ENCODE results near the gene ATP8A1. TPM values are rescaled to one million over a fixed set of nuclear protein-coding genes. Genes with fewer than 3 reads are reported as not detected.

ATP8A1 gene
- total and polyA plus RNA-seq, 12 donors: 3.4 to 27.9 (median 17.5) TPM

DNA sequence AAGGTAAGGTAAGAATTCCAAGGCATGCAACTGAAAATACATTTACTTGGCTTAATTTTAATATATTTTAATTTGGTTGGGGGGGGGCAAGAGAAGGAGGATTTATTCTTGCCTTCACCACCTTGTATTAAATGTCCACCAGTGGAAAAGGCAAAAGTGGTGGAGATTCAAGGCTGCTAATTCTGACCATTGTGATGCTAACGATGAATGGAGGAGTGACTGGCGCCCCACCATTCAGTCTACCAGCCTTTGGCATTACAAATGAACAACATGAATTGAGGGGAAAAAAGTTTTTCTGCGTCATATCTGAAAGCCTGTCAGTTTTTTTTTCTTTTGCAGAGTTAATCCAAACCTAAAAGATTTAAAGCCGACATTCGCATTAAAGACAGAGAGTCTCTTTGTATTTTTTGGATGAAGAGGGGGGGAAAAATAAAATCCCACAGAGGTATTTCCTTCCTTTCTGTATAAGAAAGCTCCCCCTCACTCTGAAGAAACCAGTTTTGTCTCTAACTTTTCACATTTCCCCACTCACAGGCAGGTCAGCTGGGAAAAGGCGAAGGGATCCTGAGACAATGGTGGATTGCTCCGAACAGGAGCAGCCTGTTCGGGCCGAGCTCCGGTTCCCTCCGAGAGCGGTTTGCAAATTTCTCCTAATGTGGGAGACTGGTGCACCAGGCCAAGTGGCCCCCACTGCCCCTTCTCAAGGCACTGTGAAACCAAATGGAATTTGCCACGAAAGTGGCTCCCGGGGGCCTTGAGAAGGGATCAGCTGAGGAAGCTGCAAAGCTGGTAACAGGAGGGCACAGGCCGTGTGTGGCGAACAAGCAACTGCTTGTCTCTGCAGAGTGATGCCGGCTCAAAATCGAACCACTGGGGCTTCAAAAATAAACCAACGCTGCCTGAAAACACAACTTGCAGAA, 231.5 kb downstream of the ATP8A1 start:
- Histone ChIP-seq H3K36me3 (peaks cover 0 to 37% (median 5%) of the 10 kb centered on the region in 9 donors), H3K9me3 (no peaks in the 10 kb centered on the region), H3K27ac (no peak overlapping the region), H3K4me3 (no peak overlapping the region), H3K4me1 (no peaks in the 10 kb centered on the region), H3K27me3 (no peaks in the 10 kb centered on the region)
- TF ChIP-seq CTCF (IDR thresholded peaks at IDR 0.05): no peak
- 83 to 85% methylated on average over 19 of the region's 19 CpGs for WGBS, 2 donors
- no peak for DNase-seq
- ATAC-seq: no peak
- intact Hi-C loops (cut with DNase I): no loop called here

DNA sequence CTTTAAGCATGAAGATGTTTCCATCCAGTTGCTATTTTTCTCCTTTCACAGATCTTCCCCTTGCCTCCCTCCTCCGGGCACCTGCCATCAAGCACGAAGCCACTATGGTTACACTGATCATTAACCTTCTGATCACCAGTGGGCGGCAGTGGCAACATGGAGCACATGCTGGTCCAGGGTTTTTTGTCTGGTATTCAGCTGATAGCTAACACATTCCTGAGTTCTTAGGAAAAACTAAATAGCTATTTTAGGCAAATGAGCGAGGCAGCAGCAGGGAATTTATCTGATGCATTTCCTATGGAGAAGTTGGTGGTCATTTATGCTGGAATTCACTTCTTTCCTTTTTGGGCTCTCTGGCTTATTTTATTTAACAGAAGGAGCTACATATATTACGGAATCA, 236.8 kb downstream of the ATP8A1 start:
- Histone ChIP-seq H3K9me3 (no peaks in the 10 kb centered on the region), H3K27me3 (no peaks in the 10 kb centered on the region), H3K27ac (no peak overlapping the region), H3K36me3 (peaks cover 0 to 56% (median 5%) of the 10 kb centered on the region in 9 donors), H3K4me3 (no peak overlapping the region), H3K4me1 (peaks cover 0 to 7% (median 0%) of the 10 kb centered on the region in 9 donors)
- no peak for TF ChIP-seq CTCF (IDR thresholded peaks at IDR 0.05)
- DNase-seq (no peak), ATAC-seq (no peak)
- intact Hi-C loops (cut with DNase I): no loop called here
- WGBS, 2 donors: 78 to 80% methylated on average over 5 of the region's 5 CpGs

- WGBS, 2 donors: 93 to 94% methylated on average over 3 of the region's 3 CpGs
- Histone ChIP-seq H3K9me3 (no peaks in the 10 kb centered on the region), H3K27me3 (no peaks in the 10 kb centered on the region), H3K4me1 (peaks cover 0 to 12% (median 0%) of the 10 kb centered on the region in 9 donors), H3K4me3 (no peak overlapping the region), H3K36me3 (peaks cover 0 to 56% (median 5%) of the 10 kb centered on the region in 9 donors), H3K27ac (no peak overlapping the region)
- ATAC-seq: no peak
- no peak for TF ChIP-seq CTCF (IDR thresholded peaks at IDR 0.05)
- DNase-seq: no peak
- intact Hi-C loops (cut with DNase I): no loop called here
These were observed 239.4 kb downstream of the ATP8A1 start for GRCh38 chr4:42417550-42417949.

DNA sequence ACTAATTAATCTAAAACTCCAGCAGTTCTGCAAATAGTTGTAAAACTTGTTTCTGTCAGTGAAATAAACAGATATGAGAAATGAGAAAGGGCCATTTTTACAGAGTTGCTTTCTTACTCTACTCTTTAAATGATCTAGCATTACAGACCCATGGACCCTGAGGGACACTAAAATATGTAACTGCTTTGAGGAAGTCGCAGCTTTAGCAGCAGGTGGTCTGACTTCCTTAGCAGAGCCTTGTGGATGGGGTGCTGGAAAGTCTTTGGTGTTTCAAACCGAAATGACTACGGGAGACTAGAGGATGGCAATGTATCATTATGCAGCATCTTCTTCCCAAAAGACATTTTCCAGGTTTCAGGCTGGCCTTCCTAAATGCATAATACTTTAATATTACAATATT, 240.9 kb downstream of the ATP8A1 start:
- Histone ChIP-seq H3K27me3 (no peaks in the 10 kb centered on the region), H3K36me3 (peaks cover 0 to 40% (median under 1%) of the 10 kb centered on the region in 9 donors), H3K9me3 (no peaks in the 10 kb centered on the region), H3K27ac (no peak overlapping the region), H3K4me1 (peaks cover 0 to 22% (median 5%) of the 10 kb centered on the region in 9 donors), H3K4me3 (no peak overlapping the region)
- ATAC-seq (no peak), DNase-seq (no peak)
- TF ChIP-seq CTCF (IDR thresholded peaks at IDR 0.05): no peak
- intact Hi-C loops (cut with DNase I): no loop called here
- 60 to 71% methylated on average over 3 of the region's 3 CpGs for WGBS, 2 donors
